Measurements from ENCODE around the gene DIAPH2.

Gene DIAPH2

DNA sequence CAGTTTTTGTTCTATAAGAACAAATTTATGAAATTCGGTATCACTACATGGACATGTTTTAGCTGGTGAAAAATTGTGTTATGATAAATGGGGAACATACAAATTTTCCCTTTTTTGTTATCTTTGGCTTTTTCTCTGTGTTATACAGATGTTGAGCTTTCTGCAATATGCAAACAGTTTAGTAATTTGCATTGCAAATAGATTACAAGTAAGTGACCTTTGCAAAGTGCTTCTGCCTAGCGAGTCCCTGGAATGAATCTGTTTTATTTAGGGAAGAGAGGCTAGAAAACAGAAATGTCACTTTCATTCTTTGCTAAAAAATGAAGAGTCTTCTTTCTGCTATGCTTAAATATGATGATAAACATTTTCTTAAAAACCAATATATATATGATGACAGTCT lies 660.1 kb downstream of the DIAPH2 start:
- no CpG with 5 or more reads among the region's 2 CpGs for WGBS (ENCODE audit: insufficient coverage, insufficient read length)
- no peak for DNase-seq (ENCODE audit: low read depth, low spot score)
- H3K27me3 ChIP-seq (ENCODE audit: control insufficient read depth, insufficient read depth, low read length), result no peaks in the 10 kb centered on the region
- H3K4me1 ChIP-seq (ENCODE audit: control insufficient read depth, insufficient read depth, low read length), result no peaks in the 10 kb centered on the region
- H3K4me3 ChIP-seq (ENCODE audit: low read length), result no peak overlapping the region
- no peaks in the 10 kb centered on the region for H3K36me3 ChIP-seq (ENCODE audit: control insufficient read depth, insufficient read depth, low read length)
- no peaks in the 10 kb centered on the region for H3K9me3 ChIP-seq (ENCODE audit: control insufficient read depth, insufficient read depth, low read length)
- no peak overlapping the region for H3K27ac ChIP-seq (ENCODE audit: low read length)

DNA sequence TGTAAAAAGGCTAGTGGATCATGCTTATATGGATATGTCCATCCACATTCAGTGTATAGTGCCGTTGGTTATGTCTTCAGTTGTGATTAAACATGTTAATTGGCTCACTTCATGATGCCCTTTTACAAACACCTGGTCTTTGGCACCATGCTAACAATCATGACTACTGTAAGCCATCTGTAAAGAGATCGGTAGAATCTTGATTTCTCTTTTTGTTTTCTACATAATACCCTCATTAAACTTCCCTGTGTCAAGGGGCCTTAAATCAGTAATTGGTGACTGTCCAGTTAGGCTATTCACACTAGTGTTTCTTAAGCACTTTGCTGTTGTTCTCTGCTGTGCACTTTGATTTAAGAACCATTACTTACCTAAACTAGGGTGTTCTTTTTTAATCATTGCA lies 674.3 kb downstream of the DIAPH2 start:
- Histone ChIP-seq H3K9me3 (ENCODE audit: control insufficient read depth, insufficient read depth, low read length) (no peaks in the 10 kb centered on the region), H3K36me3 (ENCODE audit: control insufficient read depth, insufficient read depth, low read length) (no peaks in the 10 kb centered on the region), H3K27me3 (ENCODE audit: control insufficient read depth, insufficient read depth, low read length) (no peaks in the 10 kb centered on the region), H3K27ac (ENCODE audit: low read length) (no peak overlapping the region), H3K4me3 (ENCODE audit: low read length) (no peak overlapping the region), H3K4me1 (ENCODE audit: control insufficient read depth, insufficient read depth, low read length) (no peaks in the 10 kb centered on the region)
- no peak for DNase-seq (ENCODE audit: low read depth, low spot score)
- no CpG with 5 or more reads among the region's 2 CpGs for WGBS (ENCODE audit: insufficient coverage, insufficient read length)

DNA sequence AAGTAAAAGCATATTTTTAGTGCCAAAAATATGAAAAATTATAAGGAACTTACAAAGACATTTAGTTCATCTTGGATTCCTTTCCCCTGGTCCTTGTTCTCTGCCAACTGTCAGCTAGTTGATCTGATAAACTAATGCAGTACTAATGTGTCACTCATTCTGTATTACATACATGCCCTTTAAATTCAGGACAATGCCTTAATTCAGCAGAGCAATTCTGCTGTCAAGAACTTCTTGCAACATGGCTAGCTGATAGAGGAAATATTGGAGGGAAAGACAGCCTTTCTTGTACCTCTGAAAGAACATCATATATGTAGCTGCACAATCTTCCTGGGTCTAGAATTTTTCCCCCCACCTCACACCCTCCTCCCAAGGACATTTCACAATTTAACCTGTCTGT lies 679.2 kb downstream of the DIAPH2 start:
- H3K27me3 ChIP-seq (ENCODE audit: control insufficient read depth, insufficient read depth, low read length), result no peaks in the 10 kb centered on the region
- H3K4me1 ChIP-seq (ENCODE audit: control insufficient read depth, insufficient read depth, low read length), result no peaks in the 10 kb centered on the region
- no peak for DNase-seq (ENCODE audit: low read depth, low spot score)
- H3K36me3 ChIP-seq (ENCODE audit: control insufficient read depth, insufficient read depth, low read length), result no peaks in the 10 kb centered on the region
- no peaks in the 10 kb centered on the region for H3K9me3 ChIP-seq (ENCODE audit: control insufficient read depth, insufficient read depth, low read length)
- H3K4me3 ChIP-seq (ENCODE audit: low read length), result no peak overlapping the region
- no peak overlapping the region for H3K27ac ChIP-seq (ENCODE audit: low read length)

DNA sequence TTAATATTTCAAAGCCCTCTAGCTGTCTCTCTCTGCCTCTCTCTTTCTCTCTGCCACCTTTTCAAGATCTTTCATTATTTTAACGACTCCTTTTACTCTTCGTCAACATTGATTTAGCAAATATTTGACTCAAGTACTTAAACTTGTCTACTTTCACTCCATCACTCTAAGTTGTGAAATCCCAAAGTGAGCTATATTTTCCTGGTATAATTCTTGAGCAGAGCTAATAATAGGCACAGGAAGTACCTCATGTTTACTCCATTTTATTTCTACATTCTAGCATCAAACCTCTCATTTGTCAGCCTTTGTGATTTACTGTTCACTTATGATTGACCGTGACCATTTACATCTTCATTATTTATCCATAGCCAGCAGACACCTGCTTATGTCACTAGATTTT lies 681.6 kb downstream of the DIAPH2 start:
- DNase-seq (ENCODE audit: low read depth, low spot score), result no peak
- Histone ChIP-seq H3K4me3 (ENCODE audit: low read length) (no peak overlapping the region), H3K36me3 (ENCODE audit: control insufficient read depth, insufficient read depth, low read length) (no peaks in the 10 kb centered on the region), H3K9me3 (ENCODE audit: control insufficient read depth, insufficient read depth, low read length) (no peaks in the 10 kb centered on the region), H3K27ac (ENCODE audit: low read length) (no peak overlapping the region), H3K27me3 (ENCODE audit: control insufficient read depth, insufficient read depth, low read length) (no peaks in the 10 kb centered on the region), H3K4me1 (ENCODE audit: control insufficient read depth, insufficient read depth, low read length) (no peaks in the 10 kb centered on the region)
- 100% methylated on average over 2 of the region's 3 CpGs for WGBS (ENCODE audit: insufficient coverage, insufficient read length)

DNA sequence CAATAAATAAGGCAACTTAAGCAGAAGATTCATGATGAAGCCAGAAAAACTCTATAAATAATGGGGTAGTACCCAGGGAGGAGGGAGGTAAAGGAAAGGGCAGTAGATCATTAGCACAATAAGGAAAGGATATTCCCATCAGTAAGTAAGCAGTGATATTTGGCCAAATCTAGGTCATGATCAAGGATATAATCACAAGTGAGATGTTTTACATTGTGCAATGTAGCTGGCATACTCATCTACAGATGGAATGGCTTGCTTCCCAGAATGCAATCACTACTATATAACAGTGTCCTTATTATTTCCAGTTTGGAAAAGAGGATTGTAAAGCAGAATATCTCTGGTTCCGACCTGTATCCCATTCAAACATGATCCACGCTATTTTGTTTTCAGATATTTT lies 682.5 kb downstream of the DIAPH2 start:
- no CpG with 5 or more reads among the region's 2 CpGs for WGBS (ENCODE audit: insufficient coverage, insufficient read length)
- H3K27ac ChIP-seq (ENCODE audit: low read length), result no peak overlapping the region
- H3K36me3 ChIP-seq (ENCODE audit: control insufficient read depth, insufficient read depth, low read length), result no peaks in the 10 kb centered on the region
- no peaks in the 10 kb centered on the region for H3K27me3 ChIP-seq (ENCODE audit: control insufficient read depth, insufficient read depth, low read length)
- no peak overlapping the region for H3K4me3 ChIP-seq (ENCODE audit: low read length)
- no peaks in the 10 kb centered on the region for H3K9me3 ChIP-seq (ENCODE audit: control insufficient read depth, insufficient read depth, low read length)
- no peak for DNase-seq (ENCODE audit: low read depth, low spot score)
- H3K4me1 ChIP-seq (ENCODE audit: control insufficient read depth, insufficient read depth, low read length), result no peaks in the 10 kb centered on the region

DNA sequence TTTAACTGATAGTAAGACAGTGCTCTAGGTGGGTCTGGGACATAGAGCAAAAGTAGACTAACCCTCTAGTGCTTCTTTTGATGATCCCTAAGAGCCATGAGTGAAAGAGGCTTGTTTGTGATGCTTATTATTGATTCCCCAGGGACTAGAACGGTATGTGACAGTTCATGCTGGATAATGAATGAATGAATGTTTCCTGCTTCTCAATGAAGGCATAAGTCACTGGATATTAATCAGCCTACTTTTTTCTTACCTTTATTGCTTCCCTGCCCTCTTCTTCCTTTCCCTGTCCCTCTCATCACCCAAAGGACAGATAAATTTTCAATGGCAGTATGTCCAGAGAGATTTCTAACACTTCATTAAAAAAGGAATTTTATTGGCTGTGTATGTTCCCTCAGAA lies 685.3 kb downstream of the DIAPH2 start:
- H3K9me3 ChIP-seq (ENCODE audit: control insufficient read depth, insufficient read depth, low read length), result no peaks in the 10 kb centered on the region
- no peaks in the 10 kb centered on the region for H3K27me3 ChIP-seq (ENCODE audit: control insufficient read depth, insufficient read depth, low read length)
- no peak for DNase-seq (ENCODE audit: low read depth, low spot score)
- WGBS (ENCODE audit: insufficient coverage, insufficient read length), result no CpG with 5 or more reads among the region's 1 CpG
- H3K27ac ChIP-seq (ENCODE audit: low read length), result no peak overlapping the region
- H3K4me3 ChIP-seq (ENCODE audit: low read length), result no peak overlapping the region
- no peaks in the 10 kb centered on the region for H3K36me3 ChIP-seq (ENCODE audit: control insufficient read depth, insufficient read depth, low read length)
- no peaks in the 10 kb centered on the region for H3K4me1 ChIP-seq (ENCODE audit: control insufficient read depth, insufficient read depth, low read length)

DNA sequence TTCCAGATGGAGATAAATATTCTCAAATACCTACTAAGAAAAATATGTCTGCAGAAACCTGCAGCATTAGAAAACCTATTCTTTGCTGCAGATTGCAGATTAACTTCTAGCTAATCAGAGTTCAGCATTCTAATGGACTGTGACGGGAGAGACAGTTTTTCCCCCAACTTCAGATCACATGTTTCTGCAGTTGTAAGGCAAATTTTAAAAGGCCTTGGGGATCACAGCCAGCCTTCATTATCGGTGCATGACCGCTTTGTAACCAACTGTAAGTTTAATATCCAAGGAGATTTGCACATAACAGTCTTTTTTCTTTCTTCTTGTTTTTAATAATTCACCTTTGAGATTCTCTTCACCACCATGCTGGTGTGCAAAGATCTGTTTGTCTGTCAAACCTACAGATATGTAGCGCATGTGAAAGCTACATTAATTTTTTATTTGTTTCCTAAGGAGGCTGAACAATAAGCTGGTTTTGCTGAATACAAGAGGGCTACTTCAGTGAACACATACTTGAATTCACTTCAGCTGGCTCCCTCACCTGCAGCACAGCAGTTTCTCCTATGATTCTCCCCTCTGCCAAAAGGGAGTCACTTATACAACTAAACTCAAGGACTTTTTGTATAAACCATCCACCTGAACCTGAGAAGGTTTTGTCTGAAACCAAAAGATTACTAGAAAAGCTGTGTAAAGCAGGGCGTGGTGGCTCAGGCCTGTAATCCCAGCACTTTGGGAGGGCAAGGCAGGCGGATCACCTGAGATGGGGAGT lies 687.5 kb downstream of the DIAPH2 start:
- H3K27ac ChIP-seq (ENCODE audit: low read length), result no peak overlapping the region
- H3K27me3 ChIP-seq (ENCODE audit: control insufficient read depth, insufficient read depth, low read length), result no peaks in the 10 kb centered on the region
- no peaks in the 10 kb centered on the region for H3K9me3 ChIP-seq (ENCODE audit: control insufficient read depth, insufficient read depth, low read length)
- H3K4me3 ChIP-seq (ENCODE audit: low read length), result no peak overlapping the region
- WGBS (ENCODE audit: insufficient coverage, insufficient read length), result no CpG with 5 or more reads among the region's 6 CpGs
- no peak for DNase-seq (ENCODE audit: low read depth, low spot score)
- no peaks in the 10 kb centered on the region for H3K36me3 ChIP-seq (ENCODE audit: control insufficient read depth, insufficient read depth, low read length)
- no peaks in the 10 kb centered on the region for H3K4me1 ChIP-seq (ENCODE audit: control insufficient read depth, insufficient read depth, low read length)

DNA sequence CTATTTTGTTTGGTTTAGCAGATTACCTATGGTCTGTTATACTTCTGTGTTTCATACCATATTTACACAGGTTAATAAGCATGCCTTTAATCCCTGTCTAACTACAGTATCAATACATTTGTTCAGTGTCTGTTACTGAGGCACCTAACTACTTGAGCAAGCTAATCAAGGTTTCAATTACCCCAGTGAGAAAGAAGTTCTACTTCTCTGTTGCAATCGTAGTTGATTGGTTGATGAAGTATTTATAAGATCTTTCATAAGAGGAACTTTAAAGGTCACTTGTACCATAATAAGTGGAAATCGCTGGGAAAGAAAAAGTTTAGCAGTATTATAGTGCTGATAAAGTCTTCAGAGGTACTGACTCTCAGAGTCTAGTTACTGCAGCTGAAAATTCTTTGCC lies 689.6 kb downstream of the DIAPH2 start:
- DNase-seq (ENCODE audit: low read depth, low spot score), result no peak
- Histone ChIP-seq H3K9me3 (ENCODE audit: control insufficient read depth, insufficient read depth, low read length) (no peaks in the 10 kb centered on the region), H3K27me3 (ENCODE audit: control insufficient read depth, insufficient read depth, low read length) (no peaks in the 10 kb centered on the region), H3K4me3 (ENCODE audit: low read length) (no peak overlapping the region), H3K36me3 (ENCODE audit: control insufficient read depth, insufficient read depth, low read length) (no peaks in the 10 kb centered on the region), H3K27ac (ENCODE audit: low read length) (no peak overlapping the region), H3K4me1 (ENCODE audit: control insufficient read depth, insufficient read depth, low read length) (no peaks in the 10 kb centered on the region)
- WGBS (ENCODE audit: insufficient coverage, insufficient read length), result no CpG with 5 or more reads among the region's 2 CpGs

DNA sequence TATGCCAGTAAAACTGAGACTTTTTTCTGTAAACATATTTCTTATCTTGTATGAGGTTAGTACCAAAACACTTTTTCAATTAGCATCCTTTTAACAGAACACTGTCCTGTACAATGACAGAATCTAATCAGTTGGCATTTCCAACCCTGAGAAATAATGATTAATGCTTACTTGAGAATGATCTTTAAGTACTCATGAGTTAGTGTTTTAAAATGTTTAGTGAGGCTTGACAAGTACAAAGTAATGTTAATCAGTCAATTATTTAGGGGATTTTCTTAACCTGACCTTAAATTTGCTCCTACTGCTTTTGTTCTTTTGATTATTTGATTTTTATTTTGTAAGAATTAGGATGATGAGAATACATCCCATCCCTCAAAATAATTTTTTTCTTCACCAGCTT lies 695.6 kb downstream of the DIAPH2 start:
- Histone ChIP-seq H3K9me3 (ENCODE audit: control insufficient read depth, insufficient read depth, low read length) (no peaks in the 10 kb centered on the region), H3K4me1 (ENCODE audit: control insufficient read depth, insufficient read depth, low read length) (no peaks in the 10 kb centered on the region; the same call in 1 of the 2 replicates)
- no peak for DNase-seq (ENCODE audit: low read depth, low spot score)

DNA sequence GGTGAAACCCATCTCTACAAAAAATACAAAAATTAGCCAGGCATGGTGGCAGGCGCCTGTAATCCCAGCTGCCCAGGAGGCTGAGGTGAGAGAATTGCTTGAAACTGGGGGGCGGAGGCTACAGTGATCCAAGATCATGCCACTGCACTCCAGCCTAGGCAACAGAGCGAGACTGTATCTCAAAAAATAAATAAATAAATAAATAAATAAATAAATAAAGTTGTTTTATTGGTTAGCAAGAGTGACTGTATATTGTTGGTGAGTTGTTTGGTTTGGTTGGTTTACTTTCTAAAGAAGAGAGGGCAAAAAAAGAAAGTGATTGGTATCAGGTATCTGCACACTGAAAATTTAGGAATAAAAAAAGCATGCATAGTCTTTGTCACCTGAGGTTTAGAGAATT lies 700.0 kb downstream of the DIAPH2 start:
- no CpG with 5 or more reads among the region's 3 CpGs for WGBS (ENCODE audit: insufficient coverage, insufficient read length)

More for the DNA sequence above, 695.6 kb downstream of the DIAPH2 start:
- H3K27me3 ChIP-seq (ENCODE audit: control insufficient read depth, insufficient read depth, low read length), result no peaks in the 10 kb centered on the region
- H3K36me3 ChIP-seq (ENCODE audit: control insufficient read depth, insufficient read depth, low read length), result no peaks in the 10 kb centered on the region
- no peak overlapping the region for H3K4me3 ChIP-seq (ENCODE audit: low read length)
- no peak overlapping the region for H3K27ac ChIP-seq (ENCODE audit: low read length)

DNA sequence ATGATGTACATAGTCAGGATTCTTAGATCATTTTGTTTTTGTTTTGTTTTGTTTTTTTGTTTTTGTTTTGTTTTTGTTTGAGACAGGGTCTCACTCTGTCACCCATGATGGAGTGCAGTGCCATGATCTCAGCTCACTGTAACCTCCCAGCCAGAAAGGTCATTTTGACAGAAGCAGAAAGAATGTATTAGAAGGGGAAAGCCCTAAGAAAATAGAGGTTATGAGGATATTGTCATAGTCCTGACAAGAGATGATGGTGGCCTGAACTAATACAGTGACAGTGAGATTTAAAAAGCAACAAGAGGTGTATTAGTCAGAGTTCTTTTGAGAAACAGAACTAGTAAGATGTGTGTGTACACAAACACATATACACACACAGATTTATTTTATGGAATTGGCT lies 702.4 kb downstream of the DIAPH2 start:
- Histone ChIP-seq H3K27me3 (ENCODE audit: control insufficient read depth, insufficient read depth, low read length) (no peaks in the 10 kb centered on the region), H3K36me3 (ENCODE audit: control insufficient read depth, insufficient read depth, low read length) (no peaks in the 10 kb centered on the region; the same call in 1 of the 2 replicates), H3K9me3 (ENCODE audit: control insufficient read depth, insufficient read depth, low read length) (no peaks in the 10 kb centered on the region), H3K4me3 (ENCODE audit: low read length) (no peak overlapping the region), H3K4me1 (ENCODE audit: control insufficient read depth, insufficient read depth, low read length) (no peaks in the 10 kb centered on the region), H3K27ac (ENCODE audit: low read length) (no peak overlapping the region)
- DNase-seq (ENCODE audit: low read depth, low spot score), result no peak

More for the DNA sequence above, 700.0 kb downstream of the DIAPH2 start:
- DNase-seq (ENCODE audit: low read depth, low spot score), result no peak
- Histone ChIP-seq H3K9me3 (ENCODE audit: control insufficient read depth, insufficient read depth, low read length) (no peaks in the 10 kb centered on the region), H3K4me1 (ENCODE audit: control insufficient read depth, insufficient read depth, low read length) (no peaks in the 10 kb centered on the region), H3K4me3 (ENCODE audit: low read length) (no peak overlapping the region), H3K27ac (ENCODE audit: low read length) (no peak overlapping the region), H3K27me3 (ENCODE audit: control insufficient read depth, insufficient read depth, low read length) (no peaks in the 10 kb centered on the region), H3K36me3 (ENCODE audit: control insufficient read depth, insufficient read depth, low read length) (no peaks in the 10 kb centered on the region; the same call in 1 of the 2 replicates)

All from iPS DF 6.9 (cell line).